MM.1S (cell line): Measurements from ENCODE around the gene C2CD3.

Experiments
- DNase-seq: peaks from one replicate; pipeline ENCODE4 v3.0.0-alpha.2; 2015
- H2AFZ ChIP-seq: fragments of 300-600 bp; sonication (generic); 2 replicates; pipeline ENCODE4 v1.6.0; 2016; ENCODE audit warnings: antibody characterized with exemption, low read length
- H3F3A ChIP-seq: fragments of 300-600 bp; sonication (generic); 2 replicates; pipeline ENCODE4 v1.6.1; 2016; ENCODE audit warnings: mild to moderate bottlenecking, antibody characterized with exemption, low read length, moderate library complexity, mixed read lengths; ENCODE audit not compliant: insufficient read depth
- H3K27ac ChIP-seq: fragments of 300-600 bp; sonication (generic); 2 replicates; pipeline ENCODE4 v1.5.1; 2016; ENCODE audit warnings: mild to moderate bottlenecking, low read length
- H3K27me3 ChIP-seq: fragments of 300-600 bp; sonication (generic); replicated peaks from 2 replicates; pipeline ENCODE4 v1.6.0; 2016; ENCODE audit warnings: low read length; ENCODE audit not compliant: insufficient read depth
- H3K36me3 ChIP-seq: fragments of 300-600 bp; sonication (generic); replicated peaks from 2 replicates; pipeline ENCODE4 v1.6.1; 2016; ENCODE audit warnings: mild to moderate bottlenecking, low read length, mixed read lengths; ENCODE audit not compliant: insufficient read depth
- H3K4me1 ChIP-seq: fragments of 300-600 bp; sonication (generic); 2 replicates; pipeline ENCODE4 v1.6.1; 2016; ENCODE audit warnings: low read length, mixed read lengths
- H3K4me2 ChIP-seq: fragments of 300-600 bp; sonication (generic); 2 replicates; pipeline ENCODE4 v1.6.0; 2016; ENCODE audit warnings: low read depth, low read length
- H3K4me3 ChIP-seq: fragments of 300-600 bp; sonication (generic); 2 replicates; pipeline ENCODE4 v1.5.1; 2016; ENCODE audit warnings: low read length, mixed read lengths
- H3K79me2 ChIP-seq: fragments of 300-600 bp; sonication (generic); 2 replicates; pipeline ENCODE4 v1.6.1; 2016; ENCODE audit warnings: mixed run types, low read length, mixed read lengths
- H3K9ac ChIP-seq: fragments of 300-600 bp; sonication (generic); 2 replicates; pipeline ENCODE4 v1.6.1; 2016; ENCODE audit warnings: low read length, mixed read lengths
- H3K9me2 ChIP-seq: fragments of 300-600 bp; sonication (generic); replicated peaks from 2 replicates; pipeline ENCODE4 v1.6.1; 2016; ENCODE audit warnings: mild to moderate bottlenecking, low read length, mixed read lengths; ENCODE audit not compliant: insufficient read depth
- H3K9me3 ChIP-seq: fragments of 300-600 bp; sonication (generic); replicated peaks from 2 replicates; pipeline ENCODE4 v1.6.1; 2016; ENCODE audit warnings: mild to moderate bottlenecking, low read length, mixed read lengths; ENCODE audit not compliant: insufficient read depth
- H4K20me1 ChIP-seq: fragments of 300-600 bp; sonication (generic); 2 replicates; pipeline ENCODE4 v1.6.1; 2016; ENCODE audit warnings: mild to moderate bottlenecking, low read length, moderate library complexity, mixed read lengths; ENCODE audit not compliant: insufficient read depth
- EZH2 ChIP-seq: fragments of 300-600 bp; sonication (generic); optimal IDR thresholded peaks from 2 replicates; pipeline ENCODE3; 2017; ENCODE audit warnings: low read depth, mild to moderate bottlenecking, antibody characterized with exemption, low read length, mixed read lengths
- EZH2phosphoT487 ChIP-seq: fragments of 300-600 bp; sonication (generic); IDR thresholded peaks from 2 replicates; pipeline ENCODE4 v1.6.1; 2018; ENCODE audit warnings: antibody characterized with exemption, low read length
- TF ChIP-seq, protein P1 (sequence below): fragments of 300-600 bp; sonication (generic); IDR thresholded peaks from 2 replicates; pipeline ENCODE4 v1.5.1; 2016; ENCODE audit warnings: antibody characterized with exemption, low read length, mixed read lengths

C2CD3 gene

DNA sequence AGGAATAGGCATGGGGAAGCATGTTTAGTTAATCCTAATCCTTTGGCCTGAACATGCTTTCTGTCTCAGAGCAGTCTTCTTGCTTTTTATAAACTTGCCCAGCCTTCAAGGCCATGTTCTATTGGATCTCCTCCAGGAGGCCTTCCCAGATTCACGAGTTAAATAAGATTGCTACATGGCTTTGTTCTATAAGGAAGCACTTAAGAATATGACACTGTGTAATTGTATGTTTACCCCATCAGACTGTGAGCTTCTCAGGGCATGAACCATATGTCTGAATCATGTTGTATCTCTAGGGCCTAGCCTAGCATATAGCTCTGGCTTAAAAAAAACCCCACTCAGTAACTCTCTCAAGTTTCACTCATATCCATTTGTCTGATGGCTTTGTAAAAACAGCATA lies 135.5 kb downstream of the C2CD3 start:
- H3K9me3 ChIP-seq: no peaks in the 10 kb centered on the region
- no peak overlapping the region for H2AFZ ChIP-seq
- DNase-seq: no peak
- H3K27me3 ChIP-seq: no peaks in the 10 kb centered on the region
- peaks cover 13% of the 10 kb centered on the region for H3K4me1 ChIP-seq
- no peak overlapping the region for H3K4me3 ChIP-seq
- H3K27ac ChIP-seq: no peak overlapping the region
- H4K20me1 ChIP-seq: no peaks in the 10 kb centered on the region
- TF ChIP-seq EZH2phosphoT487 (no peak), EZH2 (no peak)
- TF ChIP-seq, protein P1, sequence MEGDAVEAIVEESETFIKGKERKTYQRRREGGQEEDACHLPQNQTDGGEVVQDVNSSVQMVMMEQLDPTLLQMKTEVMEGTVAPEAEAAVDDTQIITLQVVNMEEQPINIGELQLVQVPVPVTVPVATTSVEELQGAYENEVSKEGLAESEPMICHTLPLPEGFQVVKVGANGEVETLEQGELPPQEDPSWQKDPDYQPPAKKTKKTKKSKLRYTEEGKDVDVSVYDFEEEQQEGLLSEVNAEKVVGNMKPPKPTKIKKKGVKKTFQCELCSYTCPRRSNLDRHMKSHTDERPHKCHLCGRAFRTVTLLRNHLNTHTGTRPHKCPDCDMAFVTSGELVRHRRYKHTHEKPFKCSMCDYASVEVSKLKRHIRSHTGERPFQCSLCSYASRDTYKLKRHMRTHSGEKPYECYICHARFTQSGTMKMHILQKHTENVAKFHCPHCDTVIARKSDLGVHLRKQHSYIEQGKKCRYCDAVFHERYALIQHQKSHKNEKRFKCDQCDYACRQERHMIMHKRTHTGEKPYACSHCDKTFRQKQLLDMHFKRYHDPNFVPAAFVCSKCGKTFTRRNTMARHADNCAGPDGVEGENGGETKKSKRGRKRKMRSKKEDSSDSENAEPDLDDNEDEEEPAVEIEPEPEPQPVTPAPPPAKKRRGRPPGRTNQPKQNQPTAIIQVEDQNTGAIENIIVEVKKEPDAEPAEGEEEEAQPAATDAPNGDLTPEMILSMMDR: no peak
- H3F3A ChIP-seq: peaks cover 13% of the 10 kb centered on the region
- H3K9ac ChIP-seq: no peak overlapping the region
- no peaks in the 10 kb centered on the region for H3K79me2 ChIP-seq
- H3K9me2 ChIP-seq: no peaks in the 10 kb centered on the region
- H3K36me3 ChIP-seq: no peaks in the 10 kb centered on the region
- no peak overlapping the region for H3K4me2 ChIP-seq

DNA sequence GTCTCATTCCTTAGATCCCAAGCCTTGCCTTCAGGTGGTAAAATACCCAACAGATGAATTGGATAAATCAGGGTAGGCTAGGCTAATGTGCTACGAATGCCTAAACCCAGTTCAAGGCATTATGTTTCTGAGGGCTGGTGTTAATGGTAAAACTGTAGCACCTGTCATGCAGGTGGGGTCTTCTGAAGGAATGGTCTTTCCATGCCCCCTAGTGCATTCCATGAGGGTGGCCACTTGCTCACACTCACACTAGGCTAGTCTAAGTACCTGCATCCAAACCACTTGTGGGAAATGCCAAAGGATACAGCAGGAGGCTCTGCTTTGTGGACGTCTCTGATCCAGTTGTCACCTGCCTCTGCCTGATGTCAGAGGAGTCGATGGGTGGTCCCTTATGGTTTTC lies 137.8 kb downstream of the C2CD3 start:
- Histone ChIP-seq H3K79me2 (no peaks in the 10 kb centered on the region), H3K4me1 (peaks cover 22% of the 10 kb centered on the region), H3F3A (peaks cover 18% of the 10 kb centered on the region), H3K9me3 (no peaks in the 10 kb centered on the region), H3K4me2 (no peak overlapping the region), H3K27ac (no peak overlapping the region), H2AFZ (no peak overlapping the region), H3K9me2 (no peaks in the 10 kb centered on the region), H3K9ac (no peak overlapping the region), H3K4me3 (no peak overlapping the region), H4K20me1 (no peaks in the 10 kb centered on the region), H3K36me3 (no peaks in the 10 kb centered on the region), H3K27me3 (no peaks in the 10 kb centered on the region)
- no peak for DNase-seq
- no peak for TF ChIP-seq EZH2phosphoT487
- no peak for TF ChIP-seq EZH2
- TF ChIP-seq, protein P1: no peak

DNA sequence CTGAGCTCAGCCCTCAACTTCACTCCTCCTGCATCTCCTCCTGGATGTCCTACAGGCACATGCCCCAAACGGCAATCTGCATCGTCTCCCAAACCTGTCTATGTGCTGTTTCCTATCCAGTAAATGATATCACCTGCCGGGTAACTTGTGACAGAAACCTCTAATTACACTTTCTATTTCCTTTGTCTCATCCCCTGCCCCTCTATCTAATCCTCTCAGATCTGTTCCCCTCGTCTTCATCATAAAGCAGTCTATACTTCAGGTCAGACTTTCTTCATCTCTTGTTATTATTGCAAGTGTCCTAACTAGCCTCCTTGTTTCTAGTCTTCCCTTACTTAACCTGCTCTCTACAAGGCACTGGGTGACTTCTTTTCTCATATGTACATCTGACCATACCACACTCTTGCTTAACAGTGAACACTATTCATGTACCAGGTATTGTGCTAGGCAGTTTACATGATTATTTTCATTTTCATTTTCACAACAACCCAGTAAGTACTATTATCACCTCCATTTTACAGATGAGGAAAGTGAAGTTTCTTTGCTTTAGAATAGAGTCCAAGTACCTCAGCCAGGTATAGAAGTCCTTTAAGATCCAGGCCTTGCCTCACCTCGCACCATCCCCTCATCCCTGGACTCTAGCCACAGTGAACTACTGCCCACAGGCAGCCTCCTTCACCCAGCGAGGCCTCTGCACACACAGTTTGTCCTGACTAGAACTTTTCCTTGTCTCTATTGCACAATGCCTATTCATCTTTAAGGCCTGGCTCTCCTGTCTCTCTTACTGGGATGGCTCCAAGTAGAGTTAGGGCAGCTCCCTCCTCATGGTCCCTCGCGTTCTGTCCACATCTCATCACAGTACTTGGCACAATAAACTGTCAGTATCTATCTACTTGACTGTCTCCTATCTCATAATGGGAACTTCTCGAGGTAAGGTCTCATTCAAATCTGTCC lies 139.8 kb downstream of the C2CD3 start:
- Histone ChIP-seq H3K4me2 (peak overlapping the region; percentile 93), H4K20me1 (no peaks in the 10 kb centered on the region), H3K79me2 (no peaks in the 10 kb centered on the region), H3K27me3 (no peaks in the 10 kb centered on the region), H3K36me3 (no peaks in the 10 kb centered on the region), H3K9ac (peak overlapping the region; percentile 46; the same call in 1 of the 2 replicates), H2AFZ (peak overlapping the region; percentile 59), H3K9me3 (no peaks in the 10 kb centered on the region), H3K27ac (peak overlapping the region; percentile 77), H3K9me2 (no peaks in the 10 kb centered on the region), H3F3A (peaks cover 18% of the 10 kb centered on the region), H3K4me3 (peak overlapping the region; percentile 50), H3K4me1 (peaks cover 22% of the 10 kb centered on the region)
- DNase-seq: peak; percentile 64
- TF ChIP-seq EZH2phosphoT487 (no peak), EZH2 (no peak)
- TF ChIP-seq, protein P1: no peak
